ENCODE results near the gene LONRF2.

The LONRF2 gene

GRCh38 chr2:100230754-100231153 is 91.5 kb downstream of the LONRF2 start:
- peak; percentile 96 for DNase-seq

- no peak for DNase-seq
Observed at GRCh38 chr2:100228967-100229366, 93.3 kb downstream of the LONRF2 start.

GRCh38 chr2:100228415-100228814 is 93.9 kb downstream of the LONRF2 start:
- no peak for DNase-seq

GRCh38 chr2:100224988-100225710 is 97.2 kb downstream of the LONRF2 start:
- DNase-seq, result no peak

- no peak for DNase-seq
Observed at GRCh38 chr2:100223502-100223901, 98.8 kb downstream of the LONRF2 start.
